Loucy (cell line): Measurements from ENCODE around the gene CTRL.

Experiments used
- EZH2phosphoT487 ChIP-seq: fragments of 200-600 bp; IDR thresholded peaks from 2 replicates; pipeline ENCODE4 v1.6.1; 2018; ENCODE audit warnings: antibody characterized with exemption, mild to moderate bottlenecking, moderate library complexity, borderline replicate concordance
- TF ChIP-seq, protein P1 (sequence below): fragments of 200-600 bp; sonication (generic); conservative IDR thresholded peaks from 2 replicates; pipeline ENCODE4 v1.5.1; 2014; ENCODE audit warnings: mild to moderate bottlenecking, antibody characterized with exemption, low read length

DNA sequence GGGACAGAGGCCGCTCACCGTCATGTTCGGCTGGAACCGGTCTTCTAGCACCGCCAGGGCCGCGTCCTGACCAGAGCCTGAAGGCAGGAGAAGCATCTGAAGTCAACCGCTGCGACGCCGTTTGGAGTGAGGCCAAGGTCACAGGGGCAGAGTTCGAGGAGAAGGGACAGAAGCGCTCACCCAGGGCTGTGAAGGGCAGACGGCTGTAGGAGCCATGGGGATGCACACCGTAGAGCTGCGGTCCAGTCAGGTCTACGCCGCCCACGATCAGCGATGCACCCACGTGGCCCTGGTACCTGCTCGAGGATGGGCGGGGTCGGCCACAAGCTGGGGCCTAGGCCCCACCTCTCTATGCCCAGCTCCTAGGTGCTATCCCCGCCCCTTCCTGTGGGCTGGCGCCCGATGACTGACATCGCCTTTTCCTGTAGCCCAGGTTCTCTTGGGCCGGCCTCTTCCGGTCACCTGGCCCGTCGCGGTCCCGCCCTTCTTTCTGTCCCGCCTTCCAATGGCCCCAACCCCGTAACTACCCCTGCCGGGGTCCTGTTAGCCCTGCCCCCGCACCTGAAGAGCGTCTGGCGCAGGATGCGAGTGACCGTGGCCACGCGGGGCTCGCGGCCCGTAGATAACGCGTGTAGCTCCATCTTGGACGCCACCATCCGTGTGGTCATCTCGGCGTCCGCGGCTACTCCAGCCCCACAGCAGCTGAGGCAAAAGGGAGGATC, 3.9 kb upstream of the CTRL start:
- TF ChIP-seq, protein P1, sequence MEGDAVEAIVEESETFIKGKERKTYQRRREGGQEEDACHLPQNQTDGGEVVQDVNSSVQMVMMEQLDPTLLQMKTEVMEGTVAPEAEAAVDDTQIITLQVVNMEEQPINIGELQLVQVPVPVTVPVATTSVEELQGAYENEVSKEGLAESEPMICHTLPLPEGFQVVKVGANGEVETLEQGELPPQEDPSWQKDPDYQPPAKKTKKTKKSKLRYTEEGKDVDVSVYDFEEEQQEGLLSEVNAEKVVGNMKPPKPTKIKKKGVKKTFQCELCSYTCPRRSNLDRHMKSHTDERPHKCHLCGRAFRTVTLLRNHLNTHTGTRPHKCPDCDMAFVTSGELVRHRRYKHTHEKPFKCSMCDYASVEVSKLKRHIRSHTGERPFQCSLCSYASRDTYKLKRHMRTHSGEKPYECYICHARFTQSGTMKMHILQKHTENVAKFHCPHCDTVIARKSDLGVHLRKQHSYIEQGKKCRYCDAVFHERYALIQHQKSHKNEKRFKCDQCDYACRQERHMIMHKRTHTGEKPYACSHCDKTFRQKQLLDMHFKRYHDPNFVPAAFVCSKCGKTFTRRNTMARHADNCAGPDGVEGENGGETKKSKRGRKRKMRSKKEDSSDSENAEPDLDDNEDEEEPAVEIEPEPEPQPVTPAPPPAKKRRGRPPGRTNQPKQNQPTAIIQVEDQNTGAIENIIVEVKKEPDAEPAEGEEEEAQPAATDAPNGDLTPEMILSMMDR = no peak
- no peak for TF ChIP-seq EZH2phosphoT487
